Heart right ventricle (tissue), 16 donors: ENCODE results near the gene CD160. TPM values are rescaled to one million over a fixed set of nuclear protein-coding genes. Genes with fewer than 3 reads are reported as not detected.
"Not testable (repeated sequence)": the region's sequence is repeated elsewhere in the genome, so short reads cannot be mapped to it uniquely, and the experiment has no call there.

Source experiments
- ATAC-seq, 8 donors: fragments of 200-7000 bp; cut with Tn5 transposase; one replicate each; pipeline ENCODE4 v1.9.1; 2020; ENCODE audit warnings: mild to moderate bottlenecking in 8 of 8, moderate library complexity in 8 of 8, moderate number of reproducible peaks in 1 of 8
- DNase-seq, 2 donors: peaks; one replicate each; pipeline ENCODE4 v3.0.0-alpha.2; 2020
- H3K27ac ChIP-seq, 10 donors: fragments of 200-600 bp; sonication (generic) in 2 of 10; one replicate each; pipeline versions ENCODE4 v1.5.0 to v1.8.0; 2020 to 2022; ENCODE audit warnings: mild to moderate bottlenecking in 3 of 10
- H3K27me3 ChIP-seq, 7 donors: fragments of 200-600 bp; one replicate each; pipeline ENCODE4 v1.8.0; 2021 to 2022; ENCODE audit warnings: mild to moderate bottlenecking in 2 of 7
- H3K36me3 ChIP-seq, 9 donors: fragments of 200-600 bp; sonication (generic) in 1 of 9; one replicate each; pipeline versions ENCODE4 v1.5.0 to v1.8.0; 2020 to 2022; ENCODE audit warnings: mild to moderate bottlenecking in 2 of 9
- H3K4me1 ChIP-seq, 9 donors: fragments of 200-600 bp; sonication (generic) in 1 of 9; one replicate each; pipeline versions ENCODE4 v1.5.0 to v1.8.0; 2020 to 2022; ENCODE audit warnings: mild to moderate bottlenecking in 4 of 9
- H3K4me3 ChIP-seq, 10 donors: fragments of 200-600 bp; sonication (generic) in 2 of 10; one replicate each; pipeline versions ENCODE4 v1.5.0 to v1.8.0; 2020 to 2022; ENCODE audit warnings: mild to moderate bottlenecking in 7 of 10, moderate library complexity in 2 of 10
- H3K9me3 ChIP-seq, 11 donors: fragments of 200-600 bp in 10 of 11; sonication (generic) in 2 of 11; one replicate each; pipeline versions ENCODE4 v1.5.0 to v1.8.0; 2013 to 2022; ENCODE audit warnings: mild to moderate bottlenecking in 2 of 11, control low read depth in 1 of 11, moderate library complexity in 1 of 11
- CTCF ChIP-seq, 9 donors: fragments of 200-600 bp; sonication (generic) in 2 of 9; IDR thresholded peaks; one replicate each; pipeline versions ENCODE4 v1.5.0 to v1.8.0; 2021 to 2022; ENCODE audit warnings: antibody characterized with exemption in 9 of 9, mild to moderate bottlenecking in 5 of 9, moderate library complexity in 1 of 9
- WGBS, 2 donors: extraction: QIAGEN DNeasy Blood & Tissue Kit; methylation state at CpG; one replicate each; pipeline ENCODE4 v1.1.7; 2013; ENCODE audit warnings: inconsistent platforms in 1 of 2; 5-methylcytosine and 5-hydroxymethylcytosine counted together
- intact Hi-C, 10 donors: fragments of 100-400 bp; cut with DNase I; formaldehyde crosslinking; loops; one replicate each; pipeline versions ENCODE4 v1.11.1 to v1.14.2; 2022
- polyA plus RNA-seq, 2 donors: library from polyadenylated mRNA; stranded (reverse); fragments of 200-250 nt; gene quantifications; one replicate each; pipeline ENCODE4 v1.2.3, GENCODE V29; 2013
- total RNA-seq, 10 donors: library from RNA; stranded (reverse); fragmentation: NEBNext Ultra II Directional in 3 of 10; extraction: Animal tissue kit (Norgen Biotek cat#: 25700) in 3 of 10; gene quantifications; one replicate each; pipeline versions ENCODE4 v1.2.1 to v1.2.4, GENCODE V29; 2021 to 2023
- donor health status: Arrhythmogenic right ventricular cardiomyopathy.
- donor health status: ischemic (EF 13 %, LVEDD 7.1; RV severe dilation, severe dysfunction).
- donor health status: healthy with polysubstance abuse.
- donor health status: DM: no; HTN: yes; CAD: no.
- donor health status: DM: no; HTN: no; CAD: no.
- donor health status: ischemic (EF 25% LVEDD 6.9; RV normal size, moderate dysfunction).
- donor health status: ischemic (EF 25% LVEDD 5.7; RV mildly dilated, moderate dysfunction).
- donor health status: healthy.
- donor health status: DM: yes; HTN: yes; CAD: no.
- donor health status: Ischemic cardiomyopathy.
- donor health status: ischemic (EF 35%, LVEDD 5.7; RV mildly dilated, moderate dysfunction).
- donor health status: nonischemic (EF 11% LVEDD 7.7; RV severe dilation, severe dysfunction).
- donor health status: DM: yes; HTN: yes; CAD: no.
- donor health status: PGD.
- donor health status: ischemic (EF 29% LVEDD 5.4; RV normal size, mild dysfunction).
- donor health status: nonischemic (EF 23%, LVEDD 6.1; RV moderate dilation, normal function).

CD160 gene
- total and polyA plus RNA-seq, 12 donors = 0.03 to 0.58 (median 0.18) TPM; not detected in 9

GRCh38 chr1:145758116-145758515 is 38.8 kb downstream of the CD160 start:
- intact Hi-C loops = no loop called here
- Histone ChIP-seq H3K27me3 (no peaks in the 10 kb centered on the region), H3K36me3 (peaks cover 0 to 91% (median 20%) of the 10 kb centered on the region in 9 donors), H3K4me1 (peaks cover 0 to 29% (median 7%) of the 10 kb centered on the region in 9 donors), H3K4me3 (no peak overlapping the region), H3K9me3 (peaks cover 0 to 15% (median 0%) of the 10 kb centered on the region in 11 donors), H3K27ac (peak overlapping the region in 2 of 10 donors; percentile 11 to 16)
- TF ChIP-seq CTCF (IDR thresholded peaks at IDR 0.05) = no peak
- DNase-seq (peak in 1 of 2 donors; percentile 14), ATAC-seq (peak in 3 of 8 donors; percentile 41 to 65 (median 45))
- 64 to 68% methylated on average over 1 of the region's 1 CpG for WGBS, 2 donors

GRCh38 chr1:145758575-145758974 is 39.3 kb downstream of the CD160 start:
- WGBS, 2 donors = 67 to 72% methylated on average over 1 of the region's 1 CpG
- peaks cover 0 to 15% (median 0%) of the 10 kb centered on the region in 11 donors for H3K9me3 ChIP-seq
- intact Hi-C loops = no loop called here
- DNase-seq (no peak), ATAC-seq (no peak)
- H3K27ac ChIP-seq = peak overlapping the region in 2 of 10 donors; percentile 11 to 16
- no peak overlapping the region for H3K4me3 ChIP-seq
- no peak for TF ChIP-seq CTCF (IDR thresholded peaks at IDR 0.05)
- H3K4me1 ChIP-seq = peaks cover 0 to 29% (median 7%) of the 10 kb centered on the region in 9 donors
- no peaks in the 10 kb centered on the region for H3K27me3 ChIP-seq
- H3K36me3 ChIP-seq = peaks cover 0 to 91% (median 20%) of the 10 kb centered on the region in 9 donors

- intact Hi-C loops = no loop called here
- ATAC-seq = no peak
- TF ChIP-seq CTCF (IDR thresholded peaks at IDR 0.05) = no peak
- Histone ChIP-seq H3K9me3 (peaks cover 0 to 15% (median 0%) of the 10 kb centered on the region in 11 donors), H3K4me1 (peaks cover 0 to 32% (median 7%) of the 10 kb centered on the region in 9 donors), H3K36me3 (peaks cover 0 to 89% (median 20%) of the 10 kb centered on the region in 9 donors), H3K4me3 (no peak overlapping the region), H3K27ac (no peak overlapping the region), H3K27me3 (no peaks in the 10 kb centered on the region)
- 79 to 84% methylated on average over 1 of the region's 1 CpG for WGBS, 2 donors
- DNase-seq = no peak
Observed at GRCh38 chr1:145759721-145760120, 40.4 kb downstream of the CD160 start.

GRCh38 chr1:145760395-145760949 is 41.2 kb downstream of the CD160 start:
- intact Hi-C loops, ATAC-seq, H3K4me3 ChIP-seq, H3K27ac ChIP-seq, H3K27me3 ChIP-seq, DNase-seq: not testable (repeated sequence)
- peaks cover 0 to 15% (median 0%) of the 10 kb centered on the region in 11 donors for H3K9me3 ChIP-seq
- H3K36me3 ChIP-seq = peaks cover 0 to 82% (median 20%) of the 10 kb centered on the region in 9 donors
- WGBS, 2 donors = 98 to 99% methylated on average over 4 of the region's 4 CpGs
- peaks cover 0 to 37% (median 11%) of the 10 kb centered on the region in 9 donors for H3K4me1 ChIP-seq

- Histone ChIP-seq H3K9me3 (peaks cover 0 to 15% (median 0%) of the 10 kb centered on the region in 11 donors), H3K4me1 (peaks cover 0 to 42% (median 14%) of the 10 kb centered on the region in 9 donors), H3K36me3 (peaks cover 0 to 72% (median 20%) of the 10 kb centered on the region in 9 donors)
- H3K4me3 ChIP-seq, H3K27me3 ChIP-seq, intact Hi-C loops, DNase-seq, H3K27ac ChIP-seq, ATAC-seq: not testable (repeated sequence)
- WGBS, 2 donors = 98% methylated on average over 11 of the region's 11 CpGs
Observed at GRCh38 chr1:145761498-145761897, 42.2 kb downstream of the CD160 start.

GRCh38 chr1:145762001-145762400 is 42.7 kb downstream of the CD160 start:
- intact Hi-C loops, ATAC-seq: not testable (repeated sequence)
- WGBS, 2 donors = 98 to 100% methylated on average over 2 of the region's 2 CpGs

GRCh38 chr1:145764231-145764940 is 45.1 kb downstream of the CD160 start:
- peaks cover 0 to 64% (median 13%) of the 10 kb centered on the region in 9 donors for H3K36me3 ChIP-seq
- DNase-seq, H3K27ac ChIP-seq, H3K4me3 ChIP-seq, ATAC-seq, intact Hi-C loops, H3K27me3 ChIP-seq: not testable (repeated sequence)
- WGBS, 2 donors = 96% methylated on average over 52 of the region's 52 CpGs
- peaks cover 0 to 20% (median 10%) of the 10 kb centered on the region in 9 donors for H3K4me1 ChIP-seq
- peaks cover 0 to 15% (median 0%) of the 10 kb centered on the region in 11 donors for H3K9me3 ChIP-seq

More at GRCh38 chr1:145762001-145762400, 42.7 kb downstream of the CD160 start:
- DNase-seq, H3K4me3 ChIP-seq, H3K27me3 ChIP-seq, H3K27ac ChIP-seq: not testable (repeated sequence)
- H3K9me3 ChIP-seq = peaks cover 0 to 15% (median 0%) of the 10 kb centered on the region in 11 donors
- peaks cover 0 to 71% (median 20%) of the 10 kb centered on the region in 9 donors for H3K36me3 ChIP-seq
- H3K4me1 ChIP-seq = peaks cover 0 to 42% (median 14%) of the 10 kb centered on the region in 9 donors

- intact Hi-C loops, H3K27me3 ChIP-seq, DNase-seq, H3K4me3 ChIP-seq, ATAC-seq: not testable (repeated sequence)
- peaks cover 0 to 15% (median 0%) of the 10 kb centered on the region in 11 donors for H3K9me3 ChIP-seq
- H3K27ac ChIP-seq = peak overlapping the region in 4 of 10 donors; percentile 16 to 42 (median 22)
- H3K4me1 ChIP-seq = peaks cover 0 to 13% (median 5%) of the 10 kb centered on the region in 9 donors
- H3K36me3 ChIP-seq = peaks cover 0 to 70% (median 13%) of the 10 kb centered on the region in 9 donors
- WGBS, 2 donors = 56 to 63% methylated on average over 2 of the region's 3 CpGs
Observed at GRCh38 chr1:145765127-145765526, 45.8 kb downstream of the CD160 start.
